OCI-LY1 (cell line): Measurements from ENCODE around the gene ACSF2.

Experiments used
- H2AFZ ChIP-seq: fragments of 200-600 bp; sonication (generic), shearing (Covaris generic); 2 replicates; pipeline ENCODE4 v1.6.0; 2014; ENCODE audit warnings: antibody characterized with exemption, mild to moderate bottlenecking, low read length
- H3F3A ChIP-seq: fragments of 200-600 bp; sonication (generic), shearing (Covaris generic); 2 replicates; pipeline ENCODE4 v1.6.0; 2014; ENCODE audit warnings: mild to moderate bottlenecking, antibody characterized with exemption, low read length, moderate library complexity; ENCODE audit not compliant: insufficient read depth
- H3K27ac ChIP-seq: fragments of 200-600 bp; sonication (generic); 2 replicates; pipeline ENCODE4 v1.5.1; 2014; ENCODE audit warnings: low read length, mixed run types, mild to moderate bottlenecking, low read depth; ENCODE audit not compliant: poor library complexity, severe bottlenecking
- H3K27me3 ChIP-seq: fragments of 200-600 bp; sonication (generic); 2 replicates; pipeline ENCODE4 v1.6.0; 2014; ENCODE audit warnings: antibody characterized with exemption, mild to moderate bottlenecking, low read length, moderate library complexity; ENCODE audit not compliant: insufficient read depth
- H3K36me3 ChIP-seq: fragments of 200-600 bp; sonication (generic); 2 replicates; pipeline ENCODE4 v1.6.1; 2014; ENCODE audit warnings: mild to moderate bottlenecking, antibody characterized with exemption, low read length, moderate library complexity, mixed read lengths; ENCODE audit not compliant: insufficient read depth
- H3K4me1 ChIP-seq: fragments of 200-600 bp; sonication (generic); 2 replicates; pipeline ENCODE4 v1.5.1; 2014; ENCODE audit warnings: mild to moderate bottlenecking, low read length, moderate library complexity; ENCODE audit not compliant: insufficient read depth, severe bottlenecking
- H3K4me2 ChIP-seq: fragments of 200-600 bp; sonication (generic), shearing (Covaris generic); 2 replicates; pipeline ENCODE4 v1.6.1; 2014; ENCODE audit warnings: low read length
- H3K4me3 ChIP-seq: fragments of 200-600 bp; sonication (generic); 2 replicates; pipeline ENCODE4 v1.5.1; 2014; ENCODE audit warnings: low read length, low read depth, mild to moderate bottlenecking, mixed read lengths; ENCODE audit not compliant: poor library complexity, severe bottlenecking
- H3K79me2 ChIP-seq: fragments of 200-600 bp; shearing (Covaris generic); 2 replicates; pipeline ENCODE4 v1.6.1; 2016; ENCODE audit warnings: mixed run types, low read length, mixed read lengths; ENCODE audit not compliant: insufficient read depth
- H3K9ac ChIP-seq: fragments of 200-600 bp; sonication (generic), shearing (Covaris generic); 2 replicates; pipeline ENCODE4 v1.6.1; 2014; ENCODE audit warnings: mild to moderate bottlenecking, low read length, mixed read lengths
- H3K9me2 ChIP-seq: fragments of 200-600 bp; sonication (generic), shearing (Covaris generic); 2 replicates; pipeline ENCODE4 v1.6.1; 2014; ENCODE audit warnings: low read depth, mild to moderate bottlenecking, low read length, mixed read lengths
- H3K9me3 ChIP-seq: fragments of 200-600 bp; shearing (Covaris generic); 2 replicates; pipeline ENCODE4 v1.6.1; 2014; ENCODE audit warnings: low read length, mixed read lengths
- H4K20me1 ChIP-seq: fragments of 200-600 bp; sonication (generic), shearing (Covaris generic); 2 replicates; pipeline ENCODE4 v1.6.0; 2016; ENCODE audit warnings: mild to moderate bottlenecking, low read length; ENCODE audit not compliant: insufficient read depth
- CTCF ChIP-seq: fragments of 200-600 bp; sonication (generic), shearing (Covaris generic); IDR thresholded peaks from 2 replicates; pipeline ENCODE4 v1.5.1; 2017; ENCODE audit warnings: mild to moderate bottlenecking, antibody characterized with exemption, low read length, moderate library complexity, mixed read lengths
- EZH2 ChIP-seq: fragments of 200-600 bp; sonication (generic), shearing (Covaris generic); IDR thresholded peaks from 2 replicates; pipeline ENCODE4 v1.8.0; 2017; ENCODE audit warnings: borderline replicate concordance, mixed run types, mild to moderate bottlenecking, antibody characterized with exemption, low read length, moderate library complexity, mixed read lengths

The ACSF2 gene

GRCh38 chr17:50428831-50429424 is 2.9 kb downstream of the ACSF2 start:
- no peaks in the 10 kb centered on the region for H4K20me1 ChIP-seq
- no peaks in the 10 kb centered on the region for H3K27me3 ChIP-seq
- H3K79me2 ChIP-seq, result no peaks in the 10 kb centered on the region
- no peak overlapping the region for H3K9ac ChIP-seq
- TF ChIP-seq CTCF (no peak), EZH2 (no peak)
- H3K4me3 ChIP-seq, result no peak overlapping the region
- no peak overlapping the region for H2AFZ ChIP-seq
- H3F3A ChIP-seq, result no peaks in the 10 kb centered on the region
- H3K4me1 ChIP-seq, result peaks cover 21% of the 10 kb centered on the region
- no peak overlapping the region for H3K27ac ChIP-seq
- H3K9me2 ChIP-seq, result no peaks in the 10 kb centered on the region
- H3K9me3 ChIP-seq, result no peaks in the 10 kb centered on the region
- H3K36me3 ChIP-seq, result no peaks in the 10 kb centered on the region
- no peak overlapping the region for H3K4me2 ChIP-seq

- TF ChIP-seq EZH2, result no peak
- TF ChIP-seq CTCF, result no peak
- H3K9ac ChIP-seq, result no peak overlapping the region
- no peaks in the 10 kb centered on the region for H3K27me3 ChIP-seq
- H3K79me2 ChIP-seq, result no peaks in the 10 kb centered on the region
- no peak overlapping the region for H2AFZ ChIP-seq
- H3K36me3 ChIP-seq, result no peaks in the 10 kb centered on the region
- no peaks in the 10 kb centered on the region for H3K9me2 ChIP-seq
- peaks cover 21% of the 10 kb centered on the region for H3K4me1 ChIP-seq
- no peak overlapping the region for H3K4me3 ChIP-seq
- no peak overlapping the region for H3K27ac ChIP-seq
- no peaks in the 10 kb centered on the region for H3F3A ChIP-seq
- H3K4me2 ChIP-seq, result no peak overlapping the region
- H4K20me1 ChIP-seq, result no peaks in the 10 kb centered on the region
- H3K9me3 ChIP-seq, result no peaks in the 10 kb centered on the region
Observed at GRCh38 chr17:50429793-50430192, 3.8 kb downstream of the ACSF2 start.

GRCh38 chr17:50430821-50431618 is 5.0 kb downstream of the ACSF2 start:
- no peaks in the 10 kb centered on the region for H3K27me3 ChIP-seq
- H3F3A ChIP-seq, result no peaks in the 10 kb centered on the region
- no peak overlapping the region for H2AFZ ChIP-seq
- H3K4me1 ChIP-seq, result peaks cover 13% of the 10 kb centered on the region
- no peaks in the 10 kb centered on the region for H3K9me2 ChIP-seq
- H3K79me2 ChIP-seq, result no peaks in the 10 kb centered on the region
- no peak overlapping the region for H3K4me2 ChIP-seq
- H3K27ac ChIP-seq, result no peak overlapping the region
- H3K9me3 ChIP-seq, result no peaks in the 10 kb centered on the region
- no peaks in the 10 kb centered on the region for H4K20me1 ChIP-seq
- H3K36me3 ChIP-seq, result no peaks in the 10 kb centered on the region
- no peak overlapping the region for H3K4me3 ChIP-seq
- TF ChIP-seq EZH2, result no peak
- no peak for TF ChIP-seq CTCF
- H3K9ac ChIP-seq, result no peak overlapping the region
